HTR-8/SVneo (cell line): ENCODE data around the gene RRBP1.

Experiments
- DNase-seq: peaks from one replicate; pipeline ENCODE4 v3.0.0; 2011; ENCODE audit warnings: low spot score, mixed read lengths; ENCODE audit not compliant: insufficient read length
- FAIRE-seq: peaks from 2 replicates; lab custom pipeline; 2011; peaks lifted over from hg19 to GRCh38; lab: Jason Lieb, UNC

Gene RRBP1

DNA sequence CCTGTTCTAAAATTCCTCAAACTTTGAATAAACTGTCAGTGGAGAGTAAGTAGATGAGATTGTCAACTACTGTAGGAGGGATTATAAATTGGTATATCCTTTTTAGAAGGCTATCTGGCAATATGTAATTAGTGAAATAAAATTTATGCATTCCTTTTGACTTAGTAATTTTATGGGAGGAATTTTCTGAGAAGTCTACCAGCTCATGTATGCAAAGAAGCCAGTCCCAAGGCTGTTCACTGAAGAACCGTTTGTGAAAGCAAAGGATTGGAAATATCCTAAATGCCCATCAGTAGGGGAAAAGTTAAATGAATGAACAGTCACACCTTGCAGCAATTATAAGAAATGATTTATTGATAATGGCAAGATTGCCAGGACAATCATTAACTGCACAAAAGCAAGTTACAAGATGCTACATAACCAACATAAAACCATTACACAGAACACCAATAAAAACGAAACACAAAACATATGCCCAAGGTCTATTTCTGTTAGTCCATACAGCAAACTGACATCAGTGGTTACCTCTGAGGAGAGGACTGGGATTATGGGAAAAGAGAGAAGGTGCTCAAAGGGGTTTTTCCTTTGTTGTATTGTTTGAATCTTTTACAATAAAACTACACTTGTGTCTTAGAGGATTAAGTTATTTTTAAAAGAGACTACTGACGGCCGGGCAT is 116.7 kb downstream of the RRBP1 start:
- DNase-seq (no peak), FAIRE-seq (no peak)
